GM12874 (cell line): ENCODE data around the gene MIEF1.

Experiments used
- TF ChIP-seq, protein P1 (sequence below): IDR thresholded peaks from 2 replicates; pipeline ENCODE4 v1.5.1; 2011; ENCODE audit warnings: low read depth, mild to moderate bottlenecking, control low read depth, low read length, moderate library complexity; ENCODE audit not compliant: insufficient read depth

The MIEF1 gene

DNA sequence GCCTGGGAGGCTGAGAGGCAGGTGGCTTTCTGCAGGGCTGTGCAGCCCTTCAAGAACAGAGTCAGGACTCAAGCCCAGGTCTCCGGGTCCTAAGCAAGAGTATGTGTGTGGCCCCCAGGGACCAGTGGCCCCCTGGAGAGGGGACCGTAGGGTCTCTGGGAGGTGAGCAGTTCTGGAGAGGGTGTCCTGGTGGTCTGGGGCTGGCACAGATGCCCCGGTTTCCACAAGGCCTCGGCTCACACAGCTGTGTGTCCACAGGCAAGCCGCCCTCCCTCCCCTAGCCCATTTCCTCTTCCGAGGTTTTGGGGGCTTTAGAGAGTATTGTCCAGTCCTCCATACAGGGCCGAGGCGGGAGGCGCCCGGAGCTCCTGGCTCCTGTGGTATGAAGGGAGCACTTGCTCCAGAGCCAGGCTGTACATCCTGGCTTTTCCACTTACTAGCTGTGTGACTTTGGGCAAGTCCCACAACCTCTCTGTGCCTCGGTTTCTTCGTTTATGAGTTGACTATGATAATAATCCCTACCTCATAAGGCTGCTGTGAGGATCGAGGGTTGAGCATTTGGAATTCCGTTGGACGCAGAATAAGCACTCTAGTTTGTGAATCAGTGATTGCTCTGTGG is 33.9 kb downstream of the MIEF1 start:
- TF ChIP-seq, protein P1, sequence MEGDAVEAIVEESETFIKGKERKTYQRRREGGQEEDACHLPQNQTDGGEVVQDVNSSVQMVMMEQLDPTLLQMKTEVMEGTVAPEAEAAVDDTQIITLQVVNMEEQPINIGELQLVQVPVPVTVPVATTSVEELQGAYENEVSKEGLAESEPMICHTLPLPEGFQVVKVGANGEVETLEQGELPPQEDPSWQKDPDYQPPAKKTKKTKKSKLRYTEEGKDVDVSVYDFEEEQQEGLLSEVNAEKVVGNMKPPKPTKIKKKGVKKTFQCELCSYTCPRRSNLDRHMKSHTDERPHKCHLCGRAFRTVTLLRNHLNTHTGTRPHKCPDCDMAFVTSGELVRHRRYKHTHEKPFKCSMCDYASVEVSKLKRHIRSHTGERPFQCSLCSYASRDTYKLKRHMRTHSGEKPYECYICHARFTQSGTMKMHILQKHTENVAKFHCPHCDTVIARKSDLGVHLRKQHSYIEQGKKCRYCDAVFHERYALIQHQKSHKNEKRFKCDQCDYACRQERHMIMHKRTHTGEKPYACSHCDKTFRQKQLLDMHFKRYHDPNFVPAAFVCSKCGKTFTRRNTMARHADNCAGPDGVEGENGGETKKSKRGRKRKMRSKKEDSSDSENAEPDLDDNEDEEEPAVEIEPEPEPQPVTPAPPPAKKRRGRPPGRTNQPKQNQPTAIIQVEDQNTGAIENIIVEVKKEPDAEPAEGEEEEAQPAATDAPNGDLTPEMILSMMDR = no peak

DNA sequence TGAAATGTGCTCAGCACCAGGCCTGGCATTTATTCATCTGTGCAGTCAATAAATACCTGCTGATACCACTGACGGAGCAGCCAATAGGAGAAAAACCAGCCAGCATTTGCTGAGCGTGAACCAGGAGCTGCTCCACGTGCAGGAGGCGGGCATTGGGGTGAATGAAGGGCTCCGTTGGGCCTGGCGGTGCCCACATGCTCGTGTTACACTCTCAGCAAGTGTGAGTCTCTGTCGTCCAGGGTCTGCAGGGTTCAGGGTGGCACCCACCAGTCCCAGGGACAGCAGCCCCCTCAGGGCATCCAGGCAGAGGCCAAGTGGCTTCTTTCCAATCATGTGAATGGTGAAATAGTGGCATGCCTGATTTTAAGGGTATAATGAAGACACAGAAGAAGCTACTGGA is 34.6 kb downstream of the MIEF1 start:
- TF ChIP-seq, protein P1 = no peak

DNA sequence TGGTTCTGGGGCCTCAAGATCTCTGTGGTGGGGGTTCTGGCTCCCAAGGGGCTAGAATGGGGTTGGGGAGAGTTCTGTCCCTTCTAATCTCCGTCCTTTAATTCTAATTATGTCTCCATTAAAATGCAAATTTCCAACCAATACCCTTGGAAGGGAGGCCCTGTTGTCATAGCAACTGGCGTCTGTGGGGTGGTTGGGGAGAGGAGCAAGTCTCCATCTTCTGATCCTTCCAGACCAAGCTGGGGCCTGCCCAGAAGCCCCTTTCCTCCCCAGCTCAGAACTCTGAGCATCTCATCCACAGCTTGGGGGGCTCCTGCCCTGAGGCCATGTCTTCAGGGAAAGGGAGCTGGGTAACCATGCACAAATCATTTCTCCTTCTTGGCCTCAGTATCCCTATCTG is 35.9 kb downstream of the MIEF1 start:
- TF ChIP-seq, protein P1 = no peak

DNA sequence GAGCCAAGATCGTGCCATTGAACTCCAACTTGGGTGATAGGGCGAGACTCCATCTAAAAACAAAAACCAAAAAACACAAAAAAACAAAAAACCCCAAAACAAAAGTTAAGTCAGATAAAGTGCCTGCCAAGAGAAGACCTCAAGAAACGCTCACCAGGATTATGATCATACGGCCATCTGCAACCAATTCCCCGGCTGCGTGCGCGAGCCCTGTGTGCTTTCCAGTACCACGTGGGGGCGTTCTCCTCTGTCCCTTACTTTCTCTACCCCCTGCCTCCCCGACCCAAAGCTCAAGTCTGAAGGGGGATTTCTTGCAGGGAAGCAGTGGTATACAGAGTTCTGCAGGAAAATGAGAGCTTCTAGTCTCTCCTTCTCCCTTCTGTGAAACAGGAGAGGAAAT is 41.0 kb downstream of the MIEF1 start:
- TF ChIP-seq, protein P1 = peak; percentile 49; the same call in 1 of the 2 replicates

DNA sequence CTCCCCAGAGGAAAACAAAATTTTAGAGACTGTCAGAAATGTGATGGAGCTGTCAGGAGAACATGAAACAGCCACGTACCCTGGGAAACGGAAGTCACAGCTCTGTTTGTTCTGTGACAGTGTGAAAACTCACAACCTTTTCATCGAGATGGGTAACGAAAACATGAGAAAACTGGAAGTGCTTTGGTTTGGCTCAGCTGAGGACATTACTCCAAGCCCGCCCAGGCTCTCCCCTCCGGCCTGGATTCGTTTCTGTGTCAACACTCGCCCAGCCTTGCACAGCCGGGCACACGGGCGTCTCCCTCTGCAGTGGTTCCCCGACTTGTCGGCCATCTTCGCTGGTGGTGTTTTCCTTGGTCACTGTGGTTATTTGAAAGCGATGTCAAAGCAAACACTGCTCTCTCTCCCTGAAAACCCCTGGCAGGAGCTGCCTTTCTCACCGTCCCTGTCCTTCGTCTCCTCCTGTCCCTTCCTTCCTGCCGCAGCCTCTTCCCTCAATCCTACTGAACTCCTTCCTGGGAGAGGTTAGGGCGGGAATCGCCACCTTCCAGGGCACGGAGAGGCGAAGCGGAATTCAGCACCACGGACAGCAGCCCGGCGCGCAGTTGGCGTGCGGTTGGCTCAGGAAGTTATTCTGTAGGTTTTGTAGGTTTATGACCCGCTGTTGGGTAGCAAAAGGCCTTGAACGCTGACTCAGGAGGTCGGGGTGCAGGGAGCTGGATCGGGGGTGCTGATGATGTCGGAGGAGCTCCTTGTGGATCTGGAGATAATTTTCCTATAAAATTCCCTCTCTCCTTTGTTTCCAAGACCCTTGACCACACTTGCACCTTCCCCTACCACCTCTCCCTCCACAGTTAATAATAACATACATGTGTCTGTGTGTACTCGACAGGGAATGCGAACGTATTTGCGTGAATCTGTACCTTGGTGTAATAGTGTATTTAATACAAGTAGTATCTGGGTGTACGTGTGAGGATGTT is 43.6 kb downstream of the MIEF1 start:
- TF ChIP-seq, protein P1 = no peak

DNA sequence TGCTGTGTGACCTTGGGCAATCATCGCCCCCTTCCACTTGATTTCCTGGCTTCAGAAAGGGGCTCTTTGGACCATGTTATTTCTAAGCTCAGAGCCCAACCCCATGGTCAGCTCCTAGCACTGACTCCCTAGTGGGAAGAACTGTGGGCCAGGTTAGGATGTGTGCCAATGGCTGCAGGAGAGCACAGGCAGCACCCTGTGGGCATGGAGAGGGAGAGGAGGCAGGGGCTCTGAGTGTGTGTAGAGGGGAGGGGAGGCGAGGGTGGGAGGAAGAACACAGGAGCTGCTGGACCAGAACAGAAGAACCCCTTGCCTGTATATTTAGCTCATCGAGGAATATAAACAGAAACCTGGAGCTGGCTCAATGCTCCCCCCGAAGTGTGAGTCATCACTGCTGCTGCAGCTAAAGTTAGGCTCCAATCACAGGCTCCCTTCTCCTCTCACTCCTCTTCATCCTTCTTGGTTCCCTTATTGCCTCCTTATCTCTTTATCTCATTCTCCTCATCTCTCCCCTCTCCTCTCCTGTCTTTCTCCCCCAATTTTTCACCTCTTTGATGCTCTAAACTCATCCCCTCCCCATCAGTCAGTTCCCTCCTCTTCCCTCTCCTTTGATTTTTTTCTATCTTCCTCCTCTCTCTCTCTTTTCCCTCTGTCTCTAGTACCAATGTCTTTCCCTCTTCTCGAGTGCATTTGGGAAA is 44.9 kb downstream of the MIEF1 start:
- TF ChIP-seq, protein P1 = no peak

DNA sequence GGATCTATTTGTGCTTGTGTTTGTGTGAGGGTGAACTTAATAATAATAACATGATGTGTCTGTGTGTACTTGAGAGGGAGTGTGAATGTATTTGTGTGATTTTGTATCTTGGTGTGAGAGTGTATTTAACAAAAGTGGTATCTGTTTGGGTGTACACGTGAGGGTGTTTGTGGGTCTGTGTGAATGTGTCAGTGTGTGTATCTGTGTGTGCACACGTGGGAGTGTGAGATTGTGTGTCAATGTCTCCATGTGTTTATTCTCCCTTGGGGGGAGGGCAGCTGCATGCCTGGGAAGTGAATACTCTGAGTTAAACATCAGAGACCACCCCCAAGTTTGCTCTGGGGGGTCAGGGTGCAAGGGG is 45.5 kb downstream of the MIEF1 start:
- TF ChIP-seq, protein P1 = no peak
